Upper lobe of left lung (tissue), 6 donors: ENCODE data around the gene VOPP1. TPM values are rescaled to one million over a fixed set of nuclear protein-coding genes. Genes with fewer than 3 reads are reported as not detected.

ENCODE experiments used
- ATAC-seq, 2 donors: fragments of 200-7000 bp; cut with Tn5 transposase; one replicate each; pipeline ENCODE4 v1.9.1; 2022; ENCODE audit warnings: mild to moderate bottlenecking in 2 of 2, moderate library complexity in 2 of 2; ENCODE audit not compliant: low FRiP score in 2 of 2
- DNase-seq, 2 donors: peaks; one replicate each; pipeline ENCODE4 v3.0.0-alpha.2; 2019 to 2020
- H3K27ac ChIP-seq, 4 donors: fragments of 200-600 bp; sonication (generic); one replicate each; pipeline ENCODE4 v1.5.1; 2016 to 2019
- H3K27me3 ChIP-seq, 4 donors: fragments of 200-600 bp; sonication (generic); one replicate each; pipeline ENCODE4 v1.5.1; 2017 to 2019
- H3K36me3 ChIP-seq, 4 donors: fragments of 200-600 bp; sonication (generic); one replicate each; pipeline ENCODE4 v1.5.1; 2016 to 2019
- H3K4me1 ChIP-seq, 4 donors: fragments of 200-600 bp; sonication (generic); one replicate each; pipeline ENCODE4 v1.5.1; 2018 to 2019
- H3K4me3 ChIP-seq, 4 donors: fragments of 200-600 bp; sonication (generic); one replicate each; pipeline ENCODE4 v1.5.1; 2017 to 2019; ENCODE audit warnings: mild to moderate bottlenecking in 2 of 4, moderate library complexity in 1 of 4
- H3K9me3 ChIP-seq, 4 donors: fragments of 200-600 bp; sonication (generic); one replicate each; pipeline ENCODE4 v1.5.1; 2018 to 2019
- EP300 ChIP-seq, 4 donors: sonication (generic); formaldehyde crosslinking; IDR thresholded peaks; one replicate each; pipeline ENCODE4 v1.5.1; 2017; ENCODE audit warnings: antibody characterized with exemption in 4 of 4, control low read depth in 2 of 4
- POLR2A ChIP-seq, 4 donors: fragments of 450-650 bp; IDR thresholded peaks; one replicate each; pipeline ENCODE4 v1.5.1; 2016 to 2017; ENCODE audit warnings: antibody characterized with exemption in 4 of 4, mild to moderate bottlenecking in 2 of 4
- POLR2AphosphoS5 ChIP-seq, 2 donors: sonication (generic); formaldehyde crosslinking; IDR thresholded peaks; one replicate each; pipeline ENCODE4 v1.5.1; 2017; ENCODE audit warnings: antibody characterized with exemption in 2 of 2
- WGBS, 2 donors: methylation state at CpG; one replicate each; pipeline ENCODE4 v1.1.5; 2017 to 2018; 5-methylcytosine and 5-hydroxymethylcytosine counted together
- total RNA-seq, 6 donors: library from RNA; depleted of rRNA in 4 of 6; stranded (reverse); fragments of >200 nt in 4 of 6; gene quantifications; one replicate each; pipeline versions ENCODE4 v1.1.0 to v1.2.1, GENCODE V29; 2016 to 2021
- TF ChIP-seq, protein P1 (sequence below), 6 experiments: fragments of 450-650 bp in 4 of 6; fragments of 200-600 bp in 2 of 6; sonication (generic) in 2 of 6; IDR thresholded peaks; one replicate each; pipeline ENCODE4 v1.5.1; 2016 to 2019; ENCODE audit warnings: antibody characterized with exemption in 6 of 6
- donor health status: DM: no; HTN: no; CAD: no; lungs with moderate emphysema.
- donor health status: DM: no; HTN: yes; CAD: no; lungs with severe emphysema.

Gene VOPP1
- total RNA-seq, 6 donors from 2014 or later = 27.2 to 67.6 (median 45.0) TPM

DNA sequence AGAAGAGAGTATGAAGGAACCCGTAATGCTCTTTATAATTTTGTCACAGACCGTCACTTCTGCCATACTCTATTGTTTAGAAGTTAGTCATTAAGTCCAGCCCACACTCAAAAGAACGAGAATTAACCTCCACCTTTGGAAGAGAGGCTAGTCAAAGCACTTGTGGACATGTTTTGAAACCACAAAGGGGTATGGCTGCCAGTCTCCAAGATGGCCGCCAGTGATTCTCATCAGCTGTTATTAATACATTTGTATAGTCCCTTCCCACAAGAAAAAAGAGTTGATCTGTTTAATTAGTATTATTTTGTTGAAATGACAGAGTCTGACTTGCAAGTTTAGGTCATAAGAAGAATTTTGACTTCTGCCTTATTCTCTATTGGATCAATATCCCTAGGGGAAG lies 23.2 kb upstream of the VOPP1 start:
- no peaks in the 10 kb centered on the region for H3K36me3 ChIP-seq
- no peak for ATAC-seq
- no peak overlapping the region for H3K4me3 ChIP-seq
- H3K4me1 ChIP-seq = peaks cover 0 to 6% (median 2%) of the 10 kb centered on the region in 4 donors
- no peak for TF ChIP-seq POLR2AphosphoS5 (IDR thresholded peaks at IDR 0.05)
- TF ChIP-seq, protein P1, sequence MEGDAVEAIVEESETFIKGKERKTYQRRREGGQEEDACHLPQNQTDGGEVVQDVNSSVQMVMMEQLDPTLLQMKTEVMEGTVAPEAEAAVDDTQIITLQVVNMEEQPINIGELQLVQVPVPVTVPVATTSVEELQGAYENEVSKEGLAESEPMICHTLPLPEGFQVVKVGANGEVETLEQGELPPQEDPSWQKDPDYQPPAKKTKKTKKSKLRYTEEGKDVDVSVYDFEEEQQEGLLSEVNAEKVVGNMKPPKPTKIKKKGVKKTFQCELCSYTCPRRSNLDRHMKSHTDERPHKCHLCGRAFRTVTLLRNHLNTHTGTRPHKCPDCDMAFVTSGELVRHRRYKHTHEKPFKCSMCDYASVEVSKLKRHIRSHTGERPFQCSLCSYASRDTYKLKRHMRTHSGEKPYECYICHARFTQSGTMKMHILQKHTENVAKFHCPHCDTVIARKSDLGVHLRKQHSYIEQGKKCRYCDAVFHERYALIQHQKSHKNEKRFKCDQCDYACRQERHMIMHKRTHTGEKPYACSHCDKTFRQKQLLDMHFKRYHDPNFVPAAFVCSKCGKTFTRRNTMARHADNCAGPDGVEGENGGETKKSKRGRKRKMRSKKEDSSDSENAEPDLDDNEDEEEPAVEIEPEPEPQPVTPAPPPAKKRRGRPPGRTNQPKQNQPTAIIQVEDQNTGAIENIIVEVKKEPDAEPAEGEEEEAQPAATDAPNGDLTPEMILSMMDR (IDR thresholded peaks at IDR 0.05) = no peak
- TF ChIP-seq EP300 (IDR thresholded peaks at IDR 0.05) = no peak
- no peak for TF ChIP-seq POLR2A (IDR thresholded peaks at IDR 0.05)
- 83 to 84% methylated on average over 4 of the region's 4 CpGs for WGBS, 2 donors
- H3K27me3 ChIP-seq = no peaks in the 10 kb centered on the region
- no peak overlapping the region for H3K27ac ChIP-seq
- no peaks in the 10 kb centered on the region for H3K9me3 ChIP-seq
- DNase-seq = no peak

DNA sequence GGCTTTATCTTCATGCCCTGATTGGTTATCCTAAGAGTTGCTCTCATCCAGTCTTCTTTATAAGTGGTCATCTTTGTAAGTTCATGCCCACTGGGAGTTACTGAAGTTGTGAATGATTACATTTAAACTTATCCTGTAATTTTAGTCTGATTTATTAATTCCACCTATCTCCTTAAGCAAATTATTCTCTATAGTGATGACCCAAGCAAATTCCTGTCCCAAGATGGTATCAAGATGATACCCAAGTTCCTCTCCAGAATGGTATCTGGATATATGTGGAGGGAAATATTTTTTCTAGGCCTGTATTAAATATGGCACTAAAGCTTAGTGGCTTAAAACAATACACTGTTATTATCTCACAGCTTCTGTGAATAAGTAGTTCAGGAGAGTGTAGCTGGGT lies 22.6 kb upstream of the VOPP1 start:
- Histone ChIP-seq H3K9me3 (no peaks in the 10 kb centered on the region), H3K4me3 (no peak overlapping the region), H3K27ac (no peak overlapping the region), H3K27me3 (no peaks in the 10 kb centered on the region), H3K36me3 (no peaks in the 10 kb centered on the region), H3K4me1 (peaks cover 0 to 6% (median 2%) of the 10 kb centered on the region in 4 donors)
- no peak for TF ChIP-seq POLR2A (IDR thresholded peaks at IDR 0.05)
- ATAC-seq (no peak), DNase-seq (no peak)

GRCh38 chr7:55594414-55594813 lies 22.1 kb upstream of the VOPP1 start:
- DNase-seq (no peak), ATAC-seq (no peak)
- 95% methylated on average over 10 of the region's 10 CpGs for WGBS, 2 donors
- TF ChIP-seq, protein P1 (IDR thresholded peaks at IDR 0.05) = no peak
- TF ChIP-seq POLR2A (IDR thresholded peaks at IDR 0.05) = no peak
- TF ChIP-seq EP300 (IDR thresholded peaks at IDR 0.05) = no peak
- no peak for TF ChIP-seq POLR2AphosphoS5 (IDR thresholded peaks at IDR 0.05)
- peaks cover 0 to 6% (median 2%) of the 10 kb centered on the region in 4 donors for H3K4me1 ChIP-seq
- H3K36me3 ChIP-seq = no peaks in the 10 kb centered on the region
- no peak overlapping the region for H3K27ac ChIP-seq
- no peak overlapping the region for H3K4me3 ChIP-seq
- H3K9me3 ChIP-seq = no peaks in the 10 kb centered on the region
- no peaks in the 10 kb centered on the region for H3K27me3 ChIP-seq

DNA sequence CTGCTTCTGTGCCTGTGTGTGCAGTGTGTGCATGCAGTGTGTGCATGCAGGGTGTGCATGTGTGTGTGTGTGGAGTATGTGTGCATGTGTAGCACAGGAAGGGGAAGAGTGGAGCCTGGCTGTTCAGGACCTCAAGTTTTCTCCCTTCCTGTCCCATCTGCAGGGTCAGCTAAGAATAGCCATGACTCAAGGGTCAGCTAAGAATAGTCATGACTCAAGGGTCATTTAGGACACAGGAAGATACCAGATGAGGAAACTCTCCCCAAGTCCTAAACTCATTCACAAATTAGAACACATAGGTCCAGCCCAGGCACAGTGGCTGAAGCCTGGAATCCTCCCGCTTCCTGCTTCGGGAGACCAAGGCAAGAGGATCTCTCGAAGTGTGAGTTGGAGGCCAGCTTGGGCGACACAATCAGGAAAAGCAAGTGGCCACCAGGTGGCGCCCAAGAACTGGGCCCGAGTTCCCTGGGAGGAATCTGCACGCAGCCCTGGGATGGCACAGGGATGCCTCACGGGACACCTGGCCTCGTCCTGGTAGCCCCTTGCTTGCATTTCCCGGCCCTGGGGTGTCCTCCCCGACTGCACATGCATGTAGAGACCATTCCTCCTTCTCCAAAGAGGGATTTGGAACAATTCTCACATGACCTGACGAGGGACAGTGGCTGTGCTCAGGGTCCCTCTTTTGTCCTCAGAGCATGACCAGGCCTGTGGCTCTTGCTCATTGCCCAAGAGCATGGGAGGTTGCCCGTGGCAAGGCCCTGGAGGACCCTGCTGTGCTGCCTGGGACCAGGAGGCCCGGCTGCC lies 21.4 kb upstream of the VOPP1 start:
- TF ChIP-seq, protein P1 (IDR thresholded peaks at IDR 0.05) = peak; percentile 53 to 76 (median 69)
- TF ChIP-seq EP300 (IDR thresholded peaks at IDR 0.05) = no peak
- TF ChIP-seq POLR2A (IDR thresholded peaks at IDR 0.05) = no peak
- TF ChIP-seq POLR2AphosphoS5 (IDR thresholded peaks at IDR 0.05) = no peak
- H3K36me3 ChIP-seq = no peaks in the 10 kb centered on the region
- DNase-seq (peak; percentile 48 to 75), ATAC-seq (peak in 1 of 2 donors; percentile 66)
- no peak overlapping the region for H3K27ac ChIP-seq
- WGBS, 2 donors = 58 to 75% methylated on average over 4 to 14 of the region's 14 CpGs
- H3K4me1 ChIP-seq = peaks cover 0 to 6% (median 2%) of the 10 kb centered on the region in 4 donors
- no peaks in the 10 kb centered on the region for H3K27me3 ChIP-seq
- no peak overlapping the region for H3K4me3 ChIP-seq
- no peaks in the 10 kb centered on the region for H3K9me3 ChIP-seq

DNA sequence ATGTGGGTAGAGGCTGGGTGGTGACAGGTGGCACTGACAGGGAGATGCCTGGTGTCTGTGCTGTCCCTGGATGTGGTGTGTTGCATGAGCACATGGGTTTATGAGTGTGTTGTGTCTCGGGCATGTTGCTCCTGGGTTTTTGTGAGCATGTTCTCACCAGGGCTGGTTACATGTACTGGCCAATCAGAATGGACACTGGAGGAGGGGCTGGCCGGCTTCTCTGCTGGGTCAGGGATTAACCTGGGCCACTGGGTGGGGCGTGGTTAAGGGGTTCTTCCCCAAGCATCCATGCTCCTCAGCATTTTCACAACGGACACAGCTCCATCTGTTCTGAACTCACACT lies 20.8 kb upstream of the VOPP1 start:
- H3K27ac ChIP-seq = no peak overlapping the region
- H3K9me3 ChIP-seq = no peaks in the 10 kb centered on the region
- no peak for ATAC-seq
- H3K27me3 ChIP-seq = no peaks in the 10 kb centered on the region
- DNase-seq = no peak
- H3K4me1 ChIP-seq = peaks cover 0 to 6% (median 2%) of the 10 kb centered on the region in 4 donors
- TF ChIP-seq POLR2A (IDR thresholded peaks at IDR 0.05) (no peak), POLR2AphosphoS5 (IDR thresholded peaks at IDR 0.05) (no peak), EP300 (IDR thresholded peaks at IDR 0.05) (no peak)
- TF ChIP-seq, protein P1 (IDR thresholded peaks at IDR 0.05) = no peak
- no peak overlapping the region for H3K4me3 ChIP-seq
- no peaks in the 10 kb centered on the region for H3K36me3 ChIP-seq
- WGBS, 2 donors = 70 to 82% methylated on average over 4 of the region's 4 CpGs
